GM23338 (cell line): ENCODE data around the gene ABHD12. TPM values are rescaled to one million over a fixed set of nuclear protein-coding genes. Genes with fewer than 3 reads are reported as not detected.

Source experiments
- CREB1 ChIP-seq: fragments of 250-450 bp; sonication (Bioruptor Pico); IDR thresholded peaks from 2 replicates; pipeline ENCODE4 v1.5.0; 2020; ENCODE audit warnings: low read depth, mild to moderate bottlenecking, moderate library complexity
- EZH2phosphoT487 ChIP-seq: fragments of 200-600 bp; sonication (generic); IDR thresholded peaks from one replicate; pipeline ENCODE4 v1.8.1; 2018; ENCODE audit warnings: antibody characterized with exemption; ENCODE audit not compliant: unreplicated experiment
- STAT1 ChIP-seq: IDR thresholded peaks from one replicate; pipeline ENCODE4 v1.6.1; 2016; ENCODE audit warnings: antibody characterized with exemption; ENCODE audit not compliant: unreplicated experiment
- ZNF331 ChIP-seq: fragments of 250-450 bp; sonication (Bioruptor Pico); IDR thresholded peaks from 2 replicates; pipeline ENCODE4 v1.5.0; 2020; ENCODE audit warnings: low read depth, mild to moderate bottlenecking, moderate library complexity
- polyA plus RNA-seq: library from polyadenylated mRNA; unstranded; fragments of >200 nt; fragmentation: Nextera tagmentation; extraction: Ambion mirVana; gene quantifications from 2 replicates; pipeline ENCODE4 v1.2.1, GENCODE V29; 2016
- total RNA-seq: library from RNA; depleted of rRNA; stranded (reverse); fragments of >200 nt; shearing (Covaris generic); gene quantifications from 2 replicates; pipeline ENCODE4 v1.2.3, GENCODE V29; 2014
- TF ChIP-seq, protein P1 (sequence below): fragments of 250-450 bp; sonication (Bioruptor Pico); IDR thresholded peaks from 2 replicates; pipeline ENCODE4 v1.5.0; 2020; ENCODE audit warnings: mild to moderate bottlenecking, moderate library complexity
- TF ChIP-seq, protein P2 (sequence below), 2 experiments: fragments of 200-600 bp in 1 of 2; sonication (generic) in 1 of 2; conservative IDR thresholded peaks; 2 replicates each; pipeline versions ENCODE4 v1.5.1 to v1.6.1; 2016 to 2017; ENCODE audit warnings: antibody characterized with exemption in 2 of 2, low read depth in 2 of 2, mild to moderate bottlenecking in 2 of 2, moderate library complexity in 1 of 2

The ABHD12 gene
- total and polyA plus RNA-seq, 2 experiments from 2014 or later, result 40.2 to 57.8 TPM

GRCh38 chr20:25378884-25379733, 11.5 kb downstream of the ABHD12 start (continued):
- TF ChIP-seq, protein P1, sequence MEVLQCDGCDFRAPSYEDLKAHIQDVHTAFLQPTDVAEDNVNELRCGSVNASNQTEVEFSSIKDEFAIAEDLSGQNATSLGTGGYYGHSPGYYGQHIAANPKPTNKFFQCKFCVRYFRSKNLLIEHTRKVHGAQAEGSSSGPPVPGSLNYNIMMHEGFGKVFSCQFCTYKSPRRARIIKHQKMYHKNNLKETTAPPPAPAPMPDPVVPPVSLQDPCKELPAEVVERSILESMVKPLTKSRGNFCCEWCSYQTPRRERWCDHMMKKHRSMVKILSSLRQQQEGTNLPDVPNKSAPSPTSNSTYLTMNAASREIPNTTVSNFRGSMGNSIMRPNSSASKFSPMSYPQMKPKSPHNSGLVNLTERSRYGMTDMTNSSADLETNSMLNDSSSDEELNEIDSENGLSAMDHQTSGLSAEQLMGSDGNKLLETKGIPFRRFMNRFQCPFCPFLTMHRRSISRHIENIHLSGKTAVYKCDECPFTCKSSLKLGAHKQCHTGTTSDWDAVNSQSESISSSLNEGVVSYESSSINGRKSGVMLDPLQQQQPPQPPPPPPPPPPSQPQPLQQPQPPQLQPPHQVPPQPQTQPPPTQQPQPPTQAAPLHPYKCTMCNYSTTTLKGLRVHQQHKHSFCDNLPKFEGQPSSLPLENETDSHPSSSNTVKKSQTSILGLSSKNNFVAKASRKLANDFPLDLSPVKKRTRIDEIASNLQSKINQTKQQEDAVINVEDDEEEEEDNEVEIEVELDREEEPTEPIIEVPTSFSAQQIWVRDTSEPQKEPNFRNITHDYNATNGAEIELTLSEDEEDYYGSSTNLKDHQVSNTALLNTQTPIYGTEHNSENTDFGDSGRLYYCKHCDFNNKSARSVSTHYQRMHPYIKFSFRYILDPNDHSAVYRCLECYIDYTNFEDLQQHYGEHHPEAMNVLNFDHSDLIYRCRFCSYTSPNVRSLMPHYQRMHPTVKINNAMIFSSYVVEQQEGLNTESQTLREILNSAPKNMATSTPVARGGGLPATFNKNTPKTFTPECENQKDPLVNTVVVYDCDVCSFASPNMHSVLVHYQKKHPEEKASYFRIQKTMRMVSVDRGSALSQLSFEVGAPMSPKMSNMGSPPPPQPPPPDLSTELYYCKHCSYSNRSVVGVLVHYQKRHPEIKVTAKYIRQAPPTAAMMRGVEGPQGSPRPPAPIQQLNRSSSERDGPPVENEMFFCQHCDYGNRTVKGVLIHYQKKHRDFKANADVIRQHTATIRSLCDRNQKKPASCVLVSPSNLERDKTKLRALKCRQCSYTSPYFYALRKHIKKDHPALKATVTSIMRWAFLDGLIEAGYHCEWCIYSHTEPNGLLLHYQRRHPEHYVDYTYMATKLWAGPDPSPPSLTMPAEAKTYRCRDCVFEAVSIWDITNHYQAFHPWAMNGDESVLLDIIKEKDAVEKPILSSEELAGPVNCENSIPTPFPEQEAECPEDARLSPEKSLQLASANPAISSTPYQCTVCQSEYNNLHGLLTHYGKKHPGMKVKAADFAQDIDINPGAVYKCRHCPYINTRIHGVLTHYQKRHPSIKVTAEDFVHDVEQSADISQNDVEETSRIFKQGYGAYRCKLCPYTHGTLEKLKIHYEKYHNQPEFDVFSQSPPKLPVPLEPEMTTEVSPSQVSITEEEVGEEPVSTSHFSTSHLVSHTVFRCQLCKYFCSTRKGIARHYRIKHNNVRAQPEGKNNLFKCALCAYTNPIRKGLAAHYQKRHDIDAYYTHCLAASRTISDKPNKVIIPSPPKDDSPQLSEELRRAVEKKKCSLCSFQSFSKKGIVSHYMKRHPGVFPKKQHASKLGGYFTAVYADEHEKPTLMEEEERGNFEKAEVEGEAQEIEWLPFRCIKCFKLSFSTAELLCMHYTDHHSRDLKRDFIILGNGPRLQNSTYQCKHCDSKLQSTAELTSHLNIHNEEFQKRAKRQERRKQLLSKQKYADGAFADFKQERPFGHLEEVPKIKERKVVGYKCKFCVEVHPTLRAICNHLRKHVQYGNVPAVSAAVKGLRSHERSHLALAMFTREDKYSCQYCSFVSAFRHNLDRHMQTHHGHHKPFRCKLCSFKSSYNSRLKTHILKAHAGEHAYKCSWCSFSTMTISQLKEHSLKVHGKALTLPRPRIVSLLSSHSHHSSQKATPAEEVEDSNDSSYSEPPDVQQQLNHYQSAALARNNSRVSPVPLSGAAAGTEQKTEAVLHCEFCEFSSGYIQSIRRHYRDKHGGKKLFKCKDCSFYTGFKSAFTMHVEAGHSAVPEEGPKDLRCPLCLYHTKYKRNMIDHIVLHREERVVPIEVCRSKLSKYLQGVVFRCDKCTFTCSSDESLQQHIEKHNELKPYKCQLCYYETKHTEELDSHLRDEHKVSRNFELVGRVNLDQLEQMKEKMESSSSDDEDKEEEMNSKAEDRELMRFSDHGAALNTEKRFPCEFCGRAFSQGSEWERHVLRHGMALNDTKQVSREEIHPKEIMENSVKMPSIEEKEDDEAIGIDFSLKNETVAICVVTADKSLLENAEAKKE, result no peak
- TF ChIP-seq, protein P2, sequence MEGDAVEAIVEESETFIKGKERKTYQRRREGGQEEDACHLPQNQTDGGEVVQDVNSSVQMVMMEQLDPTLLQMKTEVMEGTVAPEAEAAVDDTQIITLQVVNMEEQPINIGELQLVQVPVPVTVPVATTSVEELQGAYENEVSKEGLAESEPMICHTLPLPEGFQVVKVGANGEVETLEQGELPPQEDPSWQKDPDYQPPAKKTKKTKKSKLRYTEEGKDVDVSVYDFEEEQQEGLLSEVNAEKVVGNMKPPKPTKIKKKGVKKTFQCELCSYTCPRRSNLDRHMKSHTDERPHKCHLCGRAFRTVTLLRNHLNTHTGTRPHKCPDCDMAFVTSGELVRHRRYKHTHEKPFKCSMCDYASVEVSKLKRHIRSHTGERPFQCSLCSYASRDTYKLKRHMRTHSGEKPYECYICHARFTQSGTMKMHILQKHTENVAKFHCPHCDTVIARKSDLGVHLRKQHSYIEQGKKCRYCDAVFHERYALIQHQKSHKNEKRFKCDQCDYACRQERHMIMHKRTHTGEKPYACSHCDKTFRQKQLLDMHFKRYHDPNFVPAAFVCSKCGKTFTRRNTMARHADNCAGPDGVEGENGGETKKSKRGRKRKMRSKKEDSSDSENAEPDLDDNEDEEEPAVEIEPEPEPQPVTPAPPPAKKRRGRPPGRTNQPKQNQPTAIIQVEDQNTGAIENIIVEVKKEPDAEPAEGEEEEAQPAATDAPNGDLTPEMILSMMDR (conservative IDR thresholded peaks at IDR 0.05; ENCODE audit: low read depth in 2 of 2), result no peak
- TF ChIP-seq EZH2phosphoT487 (no peak), CREB1 (CRISPR knock-in tag) (no peak), ZNF331 (CRISPR knock-in tag) (no peak), STAT1 (no peak)
